Transverse colon (tissue), 4 donors: ENCODE results near the gene PPP1R37. TPM values are rescaled to one million over a fixed set of nuclear protein-coding genes. Genes with fewer than 3 reads are reported as not detected.
A peak's percentile ranks its signal among the peaks of the same experiment; 100 is the strongest.

Experiments used
- DNase-seq: peaks from one replicate; pipeline ENCODE4 v3.0.0-alpha.2; 2019
- H3K27ac ChIP-seq, 4 donors: fragments of 200-600 bp; sonication (generic); 2 replicates each; pipeline ENCODE4 v1.5.1; 2016 to 2018; ENCODE audit warnings: inconsistent platforms in 4 of 4
- H3K27me3 ChIP-seq: fragments of 200-600 bp; sonication (generic); 2 replicates; pipeline ENCODE4 v1.5.1; 2017; ENCODE audit warnings: inconsistent platforms
- H3K36me3 ChIP-seq, 4 donors: fragments of 200-600 bp; sonication (generic); 2 replicates each; pipeline ENCODE4 v1.5.1; 2017 to 2019; ENCODE audit warnings: inconsistent platforms in 4 of 4
- H3K4me1 ChIP-seq, 4 donors: fragments of 200-600 bp; sonication (generic); 2 replicates each; pipeline ENCODE4 v1.5.1; 2017 to 2020; ENCODE audit warnings: inconsistent platforms in 4 of 4
- H3K4me3 ChIP-seq, 4 donors: fragments of 200-600 bp; sonication (generic); 1 replicate in 1 of 4; 2 replicates in 3 of 4; pipeline versions ENCODE4 v1.5.1 to v1.6.1; 2017 to 2019; ENCODE audit warnings: inconsistent platforms in 4 of 4
- H3K9me3 ChIP-seq, 2 donors: fragments of 200-600 bp; sonication (generic); 2 replicates each; pipeline ENCODE4 v1.5.1; 2017 to 2019; ENCODE audit warnings: inconsistent platforms in 2 of 2
- EP300 ChIP-seq: sonication (generic); formaldehyde crosslinking; IDR thresholded peaks from one replicate; pipeline ENCODE4 v1.6.1; 2017; ENCODE audit warnings: antibody characterized with exemption, low read depth
- POLR2A ChIP-seq: fragments of 450-650 bp; IDR thresholded peaks from one replicate; pipeline ENCODE4 v1.6.1; 2016; ENCODE audit warnings: antibody characterized with exemption, mild to moderate bottlenecking, moderate library complexity
- POLR2AphosphoS5 ChIP-seq, 3 donors: sonication (generic); formaldehyde crosslinking; IDR thresholded peaks; one replicate each; pipeline ENCODE4 v1.6.1; 2016; ENCODE audit warnings: antibody characterized with exemption in 3 of 3
- WGBS, 2 donors: methylation state at CpG; one replicate each; pipeline ENCODE4 v1.1.5; 2018; ENCODE audit warnings: low coverage in 1 of 2; 5-methylcytosine and 5-hydroxymethylcytosine counted together
- in situ Hi-C, 4 donors: fragments of 200-750 bp; cut with MboI; loops; one replicate each; pipeline versions ENCODE4 v1.15.0 to v1.15.1; 2017; ENCODE audit warnings: low sequenced_read_pairs in 3 of 4, low pct_ligation_motif_present in 1 of 4, low pct_unique_long_range_greater_than_20kb in 1 of 4
- intact Hi-C: fragments of 100-400 bp; cut with DNase I; formaldehyde crosslinking; loops from one replicate; pipeline ENCODE4 v1.15.1; 2023; ENCODE audit warnings: low total_unique reads
- total RNA-seq, 4 donors: library from RNA; depleted of rRNA; stranded (reverse); fragments of >200 nt; gene quantifications; one replicate each; pipeline ENCODE4 v1.1.0, GENCODE V29; 2016
- TF ChIP-seq, protein P1 (sequence below), 5 experiments: fragments of 200-600 bp in 3 of 5; fragments of 450-650 bp in 2 of 5; sonication (generic) in 3 of 5; IDR thresholded peaks; 1 replicate in 2 of 5; 2 replicates in 3 of 5; pipeline ENCODE4 v1.5.1; 2016 to 2017; ENCODE audit warnings: antibody characterized with exemption in 5 of 5, inconsistent platforms in 3 of 5, mild to moderate bottlenecking in 2 of 5, moderate library complexity in 1 of 5

The PPP1R37 gene
- total RNA-seq, 4 donors from 2014 or later, result 31.1 to 92.5 (median 45.2) TPM

DNA sequence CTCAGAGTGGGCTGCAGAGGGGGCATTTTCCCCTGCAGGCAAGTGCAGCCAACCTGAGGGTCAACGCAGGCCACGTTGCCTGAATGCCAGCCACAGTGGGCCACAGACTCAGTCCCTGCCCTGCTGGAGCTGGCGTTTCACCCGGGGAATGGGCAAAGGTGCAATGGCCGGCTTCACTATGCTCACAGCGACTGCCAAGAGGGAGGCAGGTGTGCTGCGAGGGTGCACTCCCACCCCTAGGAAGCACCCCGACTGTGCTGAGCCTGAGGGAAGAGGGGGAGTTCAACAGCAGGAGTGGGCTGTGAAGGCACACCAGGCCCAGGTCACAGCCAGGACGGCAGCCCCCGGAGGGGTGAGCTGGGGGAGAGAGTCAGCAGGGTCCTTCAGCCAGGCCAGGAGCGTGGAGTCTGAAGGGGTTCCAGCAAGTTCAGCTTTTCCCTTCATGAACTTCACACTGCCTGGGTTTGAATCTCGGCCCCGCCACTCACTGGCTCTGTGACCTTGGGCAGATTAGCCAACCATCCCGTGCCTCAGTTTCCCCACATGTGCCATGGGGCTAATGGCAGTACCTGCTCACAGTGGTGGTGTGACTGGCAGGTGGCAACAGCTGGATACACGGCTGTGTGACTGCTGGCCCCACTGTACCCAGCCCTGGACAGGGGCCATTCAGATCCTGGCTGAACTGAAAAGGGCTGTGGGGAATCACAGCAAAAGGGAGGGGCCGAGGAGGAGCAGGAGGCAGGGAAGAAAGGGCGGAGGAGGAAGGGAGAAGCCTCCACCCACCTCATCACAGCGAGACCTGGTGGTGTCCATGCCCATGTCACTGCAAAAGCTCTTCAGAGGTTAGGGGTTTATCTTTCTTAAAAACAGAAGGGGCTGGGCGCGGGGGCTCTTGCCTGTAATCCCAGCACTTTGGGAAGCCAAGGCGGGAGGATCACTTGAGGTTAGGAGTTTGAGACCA, 77.4 kb downstream of the PPP1R37 start:
- WGBS, 2 donors, result 77 to 84% methylated on average over 6 to 19 of the region's 21 CpGs
- peaks cover 3 to 19% (median 12%) of the 10 kb centered on the region in 4 donors for H3K4me1 ChIP-seq
- H3K9me3 ChIP-seq, result no peaks in the 10 kb centered on the region
- intact Hi-C loops, result no loop called here
- no peaks in the 10 kb centered on the region for H3K27me3 ChIP-seq
- no peak for DNase-seq
- H3K4me3 ChIP-seq, result no peak overlapping the region
- H3K27ac ChIP-seq, result no peak overlapping the region
- TF ChIP-seq POLR2AphosphoS5 (IDR thresholded peaks at IDR 0.05) (no peak), POLR2A (no peak), EP300 (no peak)
- TF ChIP-seq, protein P1, sequence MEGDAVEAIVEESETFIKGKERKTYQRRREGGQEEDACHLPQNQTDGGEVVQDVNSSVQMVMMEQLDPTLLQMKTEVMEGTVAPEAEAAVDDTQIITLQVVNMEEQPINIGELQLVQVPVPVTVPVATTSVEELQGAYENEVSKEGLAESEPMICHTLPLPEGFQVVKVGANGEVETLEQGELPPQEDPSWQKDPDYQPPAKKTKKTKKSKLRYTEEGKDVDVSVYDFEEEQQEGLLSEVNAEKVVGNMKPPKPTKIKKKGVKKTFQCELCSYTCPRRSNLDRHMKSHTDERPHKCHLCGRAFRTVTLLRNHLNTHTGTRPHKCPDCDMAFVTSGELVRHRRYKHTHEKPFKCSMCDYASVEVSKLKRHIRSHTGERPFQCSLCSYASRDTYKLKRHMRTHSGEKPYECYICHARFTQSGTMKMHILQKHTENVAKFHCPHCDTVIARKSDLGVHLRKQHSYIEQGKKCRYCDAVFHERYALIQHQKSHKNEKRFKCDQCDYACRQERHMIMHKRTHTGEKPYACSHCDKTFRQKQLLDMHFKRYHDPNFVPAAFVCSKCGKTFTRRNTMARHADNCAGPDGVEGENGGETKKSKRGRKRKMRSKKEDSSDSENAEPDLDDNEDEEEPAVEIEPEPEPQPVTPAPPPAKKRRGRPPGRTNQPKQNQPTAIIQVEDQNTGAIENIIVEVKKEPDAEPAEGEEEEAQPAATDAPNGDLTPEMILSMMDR (IDR thresholded peaks at IDR 0.05), result no peak
- in situ Hi-C loops, result no loop called here
- no peaks in the 10 kb centered on the region for H3K36me3 ChIP-seq

DNA sequence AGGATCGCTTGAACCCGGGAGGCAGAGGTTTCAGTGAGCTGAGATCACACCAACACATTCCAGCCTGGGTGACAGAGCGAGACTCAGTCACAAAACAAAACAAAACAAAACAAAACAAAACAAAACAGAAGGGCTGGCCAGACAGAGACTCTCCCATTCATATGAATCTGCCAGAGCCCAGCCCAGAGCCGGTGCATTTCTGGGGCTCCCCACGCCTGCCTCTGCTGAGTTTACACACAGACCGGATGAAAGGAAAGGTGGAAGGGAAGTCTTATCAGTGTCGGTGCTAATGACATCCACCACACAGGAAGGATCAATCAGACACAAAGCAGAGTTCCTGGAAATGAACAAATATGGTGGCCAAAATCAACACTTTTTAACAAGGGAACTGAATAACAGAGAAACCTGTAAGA, 78.2 kb downstream of the PPP1R37 start:
- Histone ChIP-seq H3K9me3 (no peaks in the 10 kb centered on the region), H3K27me3 (no peaks in the 10 kb centered on the region), H3K4me3 (no peak overlapping the region), H3K36me3 (no peaks in the 10 kb centered on the region), H3K4me1 (peaks cover 3 to 19% (median 12%) of the 10 kb centered on the region in 4 donors), H3K27ac (peak overlapping the region in 1 of 4 donors; percentile 11)
- intact Hi-C loops, result no loop called here
- DNase-seq, result no peak
- in situ Hi-C loops, result no loop called here
- 27 to 41% methylated on average over 4 to 7 of the region's 7 CpGs for WGBS, 2 donors
- TF ChIP-seq POLR2AphosphoS5 (IDR thresholded peaks at IDR 0.05) (no peak), EP300 (no peak), POLR2A (no peak)
- TF ChIP-seq, protein P1 (IDR thresholded peaks at IDR 0.05), result no peak

DNA sequence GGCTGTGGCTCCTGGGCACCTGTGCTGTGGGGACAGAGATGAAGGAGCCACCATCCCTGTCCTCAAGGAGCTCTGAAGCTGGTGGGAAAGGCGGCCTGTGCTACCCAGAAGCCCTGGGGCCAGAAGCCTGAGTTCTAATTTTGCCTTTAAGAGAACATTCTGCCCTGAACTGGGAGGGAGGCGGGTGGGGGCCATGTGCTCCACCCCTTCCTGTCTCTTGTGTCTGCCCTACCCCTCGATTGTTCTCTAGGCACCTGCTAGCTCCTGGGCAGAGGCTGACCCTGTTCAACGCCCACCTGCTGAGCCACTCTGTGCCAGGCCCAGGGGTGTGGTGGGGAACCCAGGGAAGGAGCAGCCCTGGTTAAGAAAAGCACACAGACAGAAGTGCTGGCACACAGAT, 79.2 kb downstream of the PPP1R37 start:
- H3K27ac ChIP-seq, result no peak overlapping the region
- TF ChIP-seq, protein P1 (IDR thresholded peaks at IDR 0.05), result no peak
- TF ChIP-seq POLR2A (no peak), EP300 (no peak), POLR2AphosphoS5 (IDR thresholded peaks at IDR 0.05) (no peak)
- WGBS, 2 donors, result 54% methylated on average over 4 of the region's 4 CpGs; no CpG with 5 or more reads in 1 of the 2 donors
- intact Hi-C loops (no loop called here), in situ Hi-C loops (no loop called here)
- peaks cover 3 to 23% (median 15%) of the 10 kb centered on the region in 4 donors for H3K4me1 ChIP-seq
- no peak overlapping the region for H3K4me3 ChIP-seq
- H3K27me3 ChIP-seq, result no peaks in the 10 kb centered on the region
- DNase-seq, result no peak
- H3K36me3 ChIP-seq, result no peaks in the 10 kb centered on the region
- no peaks in the 10 kb centered on the region for H3K9me3 ChIP-seq

DNA sequence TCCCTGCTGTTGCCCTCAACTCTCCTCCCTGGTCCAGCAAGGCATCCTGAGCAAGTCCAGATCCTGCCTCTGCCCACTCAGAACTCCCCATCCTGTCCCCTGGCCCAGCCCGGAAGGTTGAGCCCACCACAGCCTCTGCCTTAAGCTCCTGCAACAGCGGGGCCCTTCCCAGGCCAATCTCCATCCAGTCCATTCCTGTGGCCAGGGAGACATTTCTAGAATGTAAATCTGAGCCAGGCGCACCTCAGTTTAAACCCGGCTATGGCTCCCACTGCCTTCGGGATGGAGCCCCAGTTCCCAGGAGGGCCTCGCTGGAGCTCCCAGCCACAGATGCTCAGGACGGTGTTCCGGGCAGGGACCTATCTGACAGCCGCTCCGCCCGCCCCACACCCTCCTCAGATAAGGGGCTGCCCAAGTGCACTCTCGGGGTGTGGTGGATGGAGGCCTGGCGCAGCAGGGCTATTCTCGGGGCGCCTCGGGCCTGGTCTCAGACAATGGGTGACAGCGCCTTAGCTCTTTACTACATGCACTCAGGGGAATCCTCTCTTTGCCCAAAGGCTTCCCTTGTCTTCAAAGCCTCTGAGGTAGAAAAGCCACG, 79.7 kb downstream of the PPP1R37 start:
- no peaks in the 10 kb centered on the region for H3K36me3 ChIP-seq
- no peak for DNase-seq
- peaks cover 3 to 28% (median 20%) of the 10 kb centered on the region in 4 donors for H3K4me1 ChIP-seq
- H3K9me3 ChIP-seq, result no peaks in the 10 kb centered on the region
- TF ChIP-seq POLR2A (no peak), EP300 (no peak)
- TF ChIP-seq, protein P1 (IDR thresholded peaks at IDR 0.05), result no peak
- WGBS, 2 donors, result 85% methylated on average over 18 of the region's 18 CpGs; no CpG with 5 or more reads in 1 of the 2 donors
- in situ Hi-C loops (no loop called here), intact Hi-C loops (no loop called here)
- H3K27me3 ChIP-seq, result no peaks in the 10 kb centered on the region
- H3K27ac ChIP-seq, result no peak overlapping the region
- H3K4me3 ChIP-seq, result no peak overlapping the region
